Spleen (tissue), 11 donors: Measurements from ENCODE around the gene FAM228B. TPM values are rescaled to one million over a fixed set of nuclear protein-coding genes. Genes with fewer than 3 reads are reported as not detected.

Source experiments
- DNase-seq: peaks from one replicate; pipeline ENCODE4 v3.0.0-alpha.2; 2020
- H3K27ac ChIP-seq, 8 donors: fragments of 200-600 bp; sonication (generic) in 7 of 8; 1 replicate in 4 of 8; 2 replicates in 4 of 8; pipeline versions ENCODE4 v1.5.0 to v1.8.0; 2016 to 2021; ENCODE audit warnings: inconsistent platforms in 4 of 8, mild to moderate bottlenecking in 4 of 8, moderate library complexity in 1 of 8
- H3K27me3 ChIP-seq, 7 donors: fragments of 200-600 bp; sonication (generic) in 6 of 7; replicated peaks in 1 of 7; 1 replicate in 4 of 7; 2 replicates in 3 of 7; pipeline versions ENCODE4 v1.5.0 to v1.8.0; 2016 to 2021; ENCODE audit warnings: inconsistent platforms in 3 of 7, mild to moderate bottlenecking in 1 of 7
- H3K36me3 ChIP-seq, 6 donors: fragments of 200-600 bp; sonication (generic) in 5 of 6; 1 replicate in 4 of 6; 2 replicates in 2 of 6; pipeline versions ENCODE4 v1.5.0 to v1.8.0; 2016 to 2021; ENCODE audit warnings: inconsistent platforms in 2 of 6
- H3K4me1 ChIP-seq, 6 donors: fragments of 200-600 bp; sonication (generic) in 5 of 6; 1 replicate in 3 of 6; 2 replicates in 3 of 6; pipeline versions ENCODE4 v1.5.0 to v1.8.0; 2016 to 2021; ENCODE audit warnings: inconsistent platforms in 3 of 6
- H3K4me3 ChIP-seq, 8 donors: fragments of 200-600 bp; sonication (generic) in 7 of 8; 1 replicate in 4 of 8; 2 replicates in 4 of 8; pipeline versions ENCODE4 v1.5.0 to v1.8.0; 2016 to 2021; ENCODE audit warnings: inconsistent platforms in 4 of 8, mild to moderate bottlenecking in 4 of 8, moderate library complexity in 2 of 8
- H3K9me3 ChIP-seq, 8 donors: fragments of 200-600 bp; sonication (generic) in 7 of 8; 1 replicate in 4 of 8; 2 replicates in 4 of 8; pipeline versions ENCODE4 v1.5.0 to v1.8.0; 2016 to 2021; ENCODE audit warnings: inconsistent platforms in 4 of 8
- POLR2A ChIP-seq, 3 donors: fragments of 450-650 bp; IDR thresholded peaks; one replicate each; pipeline ENCODE4 v1.5.1; 2017; ENCODE audit warnings: antibody characterized with exemption in 3 of 3, mild to moderate bottlenecking in 1 of 3
- POLR2AphosphoS5 ChIP-seq, 3 donors: sonication (generic); formaldehyde crosslinking; IDR thresholded peaks; one replicate each; pipeline ENCODE4 v1.5.1; 2017; ENCODE audit warnings: antibody characterized with exemption in 3 of 3
- WGBS, 5 donors: extraction: QIAGEN DNeasy Blood & Tissue Kit in 3 of 5; methylation state at CpG; one replicate each; pipeline versions ENCODE4 v1.1.5 to v1.1.7; 2013 to 2018; 5-methylcytosine and 5-hydroxymethylcytosine counted together
- intact Hi-C: fragments of 100-400 bp; cut with DNase I; formaldehyde crosslinking; loops from one replicate; pipeline ENCODE4 v1.15.0; 2023; ENCODE audit warnings: low total_unique reads
- polyA plus RNA-seq, 3 donors: library from polyadenylated mRNA; stranded (reverse); fragments of 200-250 nt; gene quantifications; one replicate each; pipeline ENCODE4 v1.2.1, GENCODE V29; 2013
- total RNA-seq, 7 donors: library from RNA; depleted of rRNA in 3 of 7; stranded (reverse); fragments of >200 nt in 3 of 7; fragmentation: NEBNext Ultra II Directional in 4 of 7; extraction: Animal tissue kit (Norgen Biotek cat#: 25700) in 4 of 7; gene quantifications; one replicate each; pipeline versions ENCODE4 v1.1.0 to v1.2.1, GENCODE V29; 2016 to 2021
- TF ChIP-seq, protein P1 (sequence below), 11 experiments: fragments of 200-600 bp in 7 of 11; fragments of 450-650 bp in 4 of 11; sonication (generic) in 4 of 11; IDR thresholded peaks in 8 of 11; conservative IDR thresholded peaks in 3 of 11; 1 replicate in 7 of 11; 2 replicates in 4 of 11; pipeline versions ENCODE4 v1.4.0 to v1.8.0; 2016 to 2021; ENCODE audit warnings: antibody characterized with exemption in 11 of 11, inconsistent platforms in 4 of 11, mild to moderate bottlenecking in 1 of 11
- donor health status: healthy with polysubstance abuse.
- donor health status: DM: no; HTN: no; CAD: no; lungs with moderate emphysema.
- donor health status: DM: no; HTN: no; CAD: no.
- donor health status: Bipolar disorder and iron deficiency.
- donor health status: healthy.
- donor health status: DM: no; HTN: no; CAD: no.
- donor health status: DM: yes; HTN: yes; CAD: no.

The FAM228B gene
- total and polyA plus RNA-seq, 10 donors, result 12.8 to 37.7 (median 29.2) TPM

DNA sequence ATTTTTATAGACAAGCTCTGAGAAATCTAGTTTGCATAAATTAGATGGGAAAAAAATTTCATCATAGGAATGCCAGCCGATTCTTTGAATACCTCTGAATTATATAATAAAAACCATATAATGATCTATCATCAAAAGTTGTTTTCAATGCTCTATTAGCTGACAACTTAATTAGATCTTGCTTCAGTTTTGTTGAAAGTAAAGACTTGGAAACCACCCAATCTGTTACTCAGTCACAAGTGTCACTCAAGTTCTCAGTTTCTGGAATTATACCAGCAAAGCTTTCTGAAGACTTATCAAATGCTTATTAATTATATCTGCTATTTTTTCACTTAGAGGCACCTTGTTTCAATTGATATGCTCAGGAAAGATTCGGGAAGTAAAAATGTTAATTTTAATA is 21.3 kb upstream of the FAM228B start:
- Histone ChIP-seq H3K9me3 (peaks cover 0 to 22% (median 4%) of the 10 kb centered on the region in 8 donors), H3K4me1 (no peaks in the 10 kb centered on the region), H3K36me3 (peaks cover 0 to 38% (median 6%) of the 10 kb centered on the region in 6 donors), H3K27ac (no peak overlapping the region), H3K4me3 (no peak overlapping the region), H3K27me3 (no peaks in the 10 kb centered on the region)
- intact Hi-C loops, result no loop called here
- WGBS, 5 donors, result 68 to 95% (median 76%) methylated on average over 2 of the region's 2 CpGs
- TF ChIP-seq POLR2AphosphoS5 (IDR thresholded peaks at IDR 0.05), result no peak
- TF ChIP-seq, protein P1, sequence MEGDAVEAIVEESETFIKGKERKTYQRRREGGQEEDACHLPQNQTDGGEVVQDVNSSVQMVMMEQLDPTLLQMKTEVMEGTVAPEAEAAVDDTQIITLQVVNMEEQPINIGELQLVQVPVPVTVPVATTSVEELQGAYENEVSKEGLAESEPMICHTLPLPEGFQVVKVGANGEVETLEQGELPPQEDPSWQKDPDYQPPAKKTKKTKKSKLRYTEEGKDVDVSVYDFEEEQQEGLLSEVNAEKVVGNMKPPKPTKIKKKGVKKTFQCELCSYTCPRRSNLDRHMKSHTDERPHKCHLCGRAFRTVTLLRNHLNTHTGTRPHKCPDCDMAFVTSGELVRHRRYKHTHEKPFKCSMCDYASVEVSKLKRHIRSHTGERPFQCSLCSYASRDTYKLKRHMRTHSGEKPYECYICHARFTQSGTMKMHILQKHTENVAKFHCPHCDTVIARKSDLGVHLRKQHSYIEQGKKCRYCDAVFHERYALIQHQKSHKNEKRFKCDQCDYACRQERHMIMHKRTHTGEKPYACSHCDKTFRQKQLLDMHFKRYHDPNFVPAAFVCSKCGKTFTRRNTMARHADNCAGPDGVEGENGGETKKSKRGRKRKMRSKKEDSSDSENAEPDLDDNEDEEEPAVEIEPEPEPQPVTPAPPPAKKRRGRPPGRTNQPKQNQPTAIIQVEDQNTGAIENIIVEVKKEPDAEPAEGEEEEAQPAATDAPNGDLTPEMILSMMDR (IDR thresholded peaks at IDR 0.05 in 8 of 11, conservative IDR thresholded peaks at IDR 0.05 in 3 of 11), result no peak
- no peak for TF ChIP-seq POLR2A (IDR thresholded peaks at IDR 0.05)
- DNase-seq, result no peak

DNA sequence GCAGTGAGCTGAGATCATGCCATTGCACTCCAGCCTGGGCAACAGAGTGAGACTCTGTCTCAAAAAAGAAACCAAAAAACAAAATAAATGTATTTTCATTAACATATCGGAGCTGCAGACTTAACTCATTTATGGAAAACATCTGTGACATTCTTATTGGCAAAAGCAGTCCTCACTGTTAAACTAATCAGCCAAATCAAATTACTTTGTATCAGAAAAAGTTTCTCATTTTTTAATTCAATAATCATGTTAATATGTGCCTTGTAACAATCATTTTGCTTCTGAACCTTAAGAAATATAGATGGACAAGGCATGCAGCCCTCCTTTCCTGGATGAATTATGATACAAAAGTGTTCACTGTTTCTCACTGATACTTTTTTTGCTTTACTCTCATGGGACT is 20.6 kb upstream of the FAM228B start:
- Histone ChIP-seq H3K9me3 (peaks cover 0 to 27% (median 6%) of the 10 kb centered on the region in 8 donors), H3K4me1 (no peaks in the 10 kb centered on the region), H3K27ac (no peak overlapping the region), H3K36me3 (peaks cover 0 to 38% (median 6%) of the 10 kb centered on the region in 6 donors), H3K27me3 (no peaks in the 10 kb centered on the region), H3K4me3 (no peak overlapping the region)
- TF ChIP-seq POLR2A (IDR thresholded peaks at IDR 0.05), result no peak
- TF ChIP-seq, protein P1 (IDR thresholded peaks at IDR 0.05 in 8 of 11, conservative IDR thresholded peaks at IDR 0.05 in 3 of 11), result no peak
- no peak for TF ChIP-seq POLR2AphosphoS5 (IDR thresholded peaks at IDR 0.05)
- 97 to 100% (median 98%) methylated on average over 1 of the region's 1 CpG for WGBS, 5 donors
- intact Hi-C loops, result no loop called here
- DNase-seq, result no peak

DNA sequence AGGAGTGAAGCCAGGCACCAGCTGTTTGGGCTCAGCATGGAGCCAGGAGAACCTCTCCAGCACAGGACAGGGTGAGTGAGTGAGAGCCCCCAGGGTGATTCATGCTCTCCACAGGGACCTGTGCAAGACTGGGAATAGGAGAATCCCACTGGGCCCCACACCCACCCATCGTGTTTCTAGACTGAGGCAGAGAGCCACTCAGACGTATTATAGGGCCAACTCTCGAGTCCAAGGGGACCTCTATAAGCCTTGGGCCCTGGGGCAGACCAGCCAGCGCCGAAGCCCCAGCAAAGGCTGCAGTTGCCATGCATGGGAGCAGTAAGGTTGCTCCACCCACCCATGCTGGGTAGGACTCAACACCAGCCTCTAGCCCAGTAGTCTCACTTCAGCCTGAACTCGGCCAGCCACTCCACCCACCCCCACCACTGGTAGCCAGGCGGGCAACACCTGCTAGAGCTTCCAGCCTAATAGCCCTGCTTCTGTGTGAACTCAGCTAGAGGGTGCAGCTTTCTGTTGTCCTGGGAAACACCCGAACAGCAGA is 19.1 kb upstream of the FAM228B start:
- intact Hi-C loops, result no loop called here
- no peak for DNase-seq

DNA sequence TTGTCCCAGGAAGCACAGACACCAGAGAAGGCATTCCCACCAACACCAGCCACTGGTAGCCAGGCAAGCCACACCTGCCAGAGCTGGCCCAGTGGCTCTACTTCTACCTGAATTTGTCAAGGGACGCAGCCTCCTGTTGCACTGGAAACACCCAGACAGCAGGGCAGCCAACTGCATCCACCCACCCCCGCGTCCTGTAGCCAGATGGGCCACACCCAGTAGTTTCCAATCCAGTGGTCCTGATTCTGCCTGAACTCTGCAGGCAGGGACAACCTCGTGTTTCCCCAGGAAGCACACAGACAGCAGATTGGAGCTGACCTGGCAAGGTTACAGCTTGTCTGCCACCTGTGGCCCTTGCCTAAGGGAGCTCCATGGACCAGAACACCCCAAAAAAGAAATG is 18.4 kb upstream of the FAM228B start:
- Histone ChIP-seq H3K27me3 (no peaks in the 10 kb centered on the region), H3K4me1 (no peaks in the 10 kb centered on the region), H3K36me3 (peaks cover 0 to 38% (median 6%) of the 10 kb centered on the region in 6 donors), H3K4me3 (no peak overlapping the region), H3K27ac (no peak overlapping the region), H3K9me3 (peaks cover 0 to 40% (median 15%) of the 10 kb centered on the region in 8 donors)
- intact Hi-C loops, result no loop called here
- TF ChIP-seq POLR2AphosphoS5 (IDR thresholded peaks at IDR 0.05) (no peak), POLR2A (IDR thresholded peaks at IDR 0.05) (no peak)
- TF ChIP-seq, protein P1 (IDR thresholded peaks at IDR 0.05 in 8 of 11, conservative IDR thresholded peaks at IDR 0.05 in 3 of 11), result no peak
- 51 to 78% (median 54%) methylated on average over 4 of the region's 4 CpGs for WGBS, 5 donors
- DNase-seq, result no peak

More for the DNA sequence above, 19.1 kb upstream of the FAM228B start:
- TF ChIP-seq, protein P1 (IDR thresholded peaks at IDR 0.05 in 8 of 11, conservative IDR thresholded peaks at IDR 0.05 in 3 of 11), result no peak
- TF ChIP-seq POLR2A (IDR thresholded peaks at IDR 0.05) (no peak), POLR2AphosphoS5 (IDR thresholded peaks at IDR 0.05) (no peak)
- WGBS, 5 donors, result 86 to 96% (median 93%) methylated on average over 6 to 8 of the region's 8 CpGs
- H3K36me3 ChIP-seq, result peaks cover 0 to 38% (median 6%) of the 10 kb centered on the region in 6 donors
- no peaks in the 10 kb centered on the region for H3K27me3 ChIP-seq
- H3K27ac ChIP-seq, result no peak overlapping the region
- H3K4me1 ChIP-seq, result no peaks in the 10 kb centered on the region
- no peak overlapping the region for H3K4me3 ChIP-seq
- H3K9me3 ChIP-seq, result peaks cover 0 to 37% (median 11%) of the 10 kb centered on the region in 8 donors
